ENCODE measurements around the gene SLC9C2.
"Not testable (repeated sequence)": the region's sequence is repeated elsewhere in the genome, so short reads cannot be mapped to it uniquely, and the experiment has no call there.

The SLC9C2 gene

GRCh38 chr1:173482683-173483082 is 120.2 kb downstream of the SLC9C2 start:
- DNase-seq (ENCODE audit: low read depth), result no peak

- DNase-seq (ENCODE audit: low read depth), result no peak
These were observed 121.6 kb downstream of the SLC9C2 start for GRCh38 chr1:173481195-173481772.

- no peak for DNase-seq (ENCODE audit: low read depth)
These were observed 123.2 kb downstream of the SLC9C2 start for GRCh38 chr1:173479649-173480048.

GRCh38 chr1:173478094-173478674 is 124.7 kb downstream of the SLC9C2 start:
- peak; percentile 70 for DNase-seq (ENCODE audit: low read depth)

- peak; percentile 88 for DNase-seq (ENCODE audit: low read depth)
These were observed 125.4 kb downstream of the SLC9C2 start, which contains the start of gene PRDX6 for GRCh38 chr1:173477286-173478093. Gene PRDX6, plus strand, starts transcription at chr1:173477335. Its CDS starts 63 bp downstream, at chr1:173477398.

GRCh38 chr1:173476665-173477285 is 126.1 kb downstream of the SLC9C2 start:
- DNase-seq (ENCODE audit: low read depth), result peak; percentile 93

GRCh38 chr1:173476197-173476664 is 126.6 kb downstream of the SLC9C2 start:
- peak; percentile 21 for DNase-seq (ENCODE audit: low read depth)

GRCh38 chr1:173475564-173476196 is 127.2 kb downstream of the SLC9C2 start:
- DNase-seq (ENCODE audit: low read depth), result peak; percentile 83

- DNase-seq (ENCODE audit: low read depth), result not testable (repeated sequence)
These were observed 128.0 kb downstream of the SLC9C2 start for GRCh38 chr1:173474780-173475421.

GRCh38 chr1:173474097-173474779 is 128.6 kb downstream of the SLC9C2 start:
- DNase-seq (ENCODE audit: low read depth), result no peak

- DNase-seq (ENCODE audit: low read depth), result peak; percentile 85
These were observed 129.3 kb downstream of the SLC9C2 start for GRCh38 chr1:173473599-173474011.

GRCh38 chr1:173470608-173471007 is 132.3 kb downstream of the SLC9C2 start:
- DNase-seq (ENCODE audit: low read depth), result no peak

- no peak for DNase-seq (ENCODE audit: low read depth)
These were observed 133.2 kb downstream of the SLC9C2 start for GRCh38 chr1:173469656-173470055.

- DNase-seq (ENCODE audit: low read depth), result no peak
These were observed 135.4 kb downstream of the SLC9C2 start for GRCh38 chr1:173467426-173467825.

- DNase-seq (ENCODE audit: low read depth), result not testable (repeated sequence)
These were observed 138.7 kb downstream of the SLC9C2 start for GRCh38 chr1:173464185-173464584.

GRCh38 chr1:173462666-173463065 is 140.2 kb downstream of the SLC9C2 start:
- not testable (repeated sequence) for DNase-seq (ENCODE audit: low read depth)

GRCh38 chr1:173459885-173460284 is 143.0 kb downstream of the SLC9C2 start:
- DNase-seq (ENCODE audit: low read depth), result no peak

GRCh38 chr1:173454966-173455524 is 147.8 kb downstream of the SLC9C2 start:
- no peak for DNase-seq (ENCODE audit: low read depth)

GRCh38 chr1:173453982-173454381 is 148.9 kb downstream of the SLC9C2 start:
- DNase-seq (ENCODE audit: low read depth), result peak; percentile 46

- DNase-seq (ENCODE audit: low read depth), result no peak
These were observed 150.9 kb downstream of the SLC9C2 start for GRCh38 chr1:173451981-173452380.

Measured in ELR (cell line).